Activated T-helper 2 cell treated with anti-CD3 and anti-CD28 coated beads, Interferon-gamma antibody, Interleukin-2, Interleukin-4, amounts not matched to agents 10 μg/mL and 5 μg/mL and 100 μg/mL, durations not matched to agents 14 hours and 24 hours and 36 hours (primary cell): ENCODE data around the gene CREB3L2. TPM values are rescaled to one million over a fixed set of nuclear protein-coding genes. Genes with fewer than 3 reads are reported as not detected.

Experiments used
- DNase-seq: peaks from one replicate; pipeline ENCODE4 v3.0.0; 2021; ENCODE audit warnings: low spot score
- H3K27ac Mint-ChIP-seq: one replicate; pipeline ENCODE4 v1.8.0; 2021; ENCODE audit warnings: mixed read lengths
- H3K27me3 Mint-ChIP-seq: one replicate; pipeline ENCODE4 v1.8.0; 2021; ENCODE audit warnings: low read depth, mixed read lengths
- H3K36me3 Mint-ChIP-seq: one replicate; pipeline ENCODE4 v1.8.0; 2021; ENCODE audit warnings: low read depth, mixed read lengths
- H3K4me1 Mint-ChIP-seq: one replicate; pipeline ENCODE4 v1.8.0; 2021; ENCODE audit warnings: low read depth, mixed read lengths
- H3K4me3 Mint-ChIP-seq: one replicate; pipeline ENCODE4 v1.8.0; 2021; ENCODE audit warnings: low read depth, mild to moderate bottlenecking, moderate library complexity, mixed read lengths
- H3K9me3 Mint-ChIP-seq: one replicate; pipeline ENCODE4 v1.8.0; 2021; ENCODE audit warnings: mixed read lengths
- intact Hi-C: fragments of 100-400 bp; cut with micrococcal nuclease; formaldehyde crosslinking; loops from one replicate; pipeline ENCODE4 v1.15.1; 2023
- total RNA-seq: library from RNA; stranded (reverse); gene quantifications from 2 replicates; pipeline ENCODE4 v1.2.3, GENCODE V29; 2022

Gene CREB3L2
- total RNA-seq, 1 donor from 2014 or later = 58.6 TPM

DNA sequence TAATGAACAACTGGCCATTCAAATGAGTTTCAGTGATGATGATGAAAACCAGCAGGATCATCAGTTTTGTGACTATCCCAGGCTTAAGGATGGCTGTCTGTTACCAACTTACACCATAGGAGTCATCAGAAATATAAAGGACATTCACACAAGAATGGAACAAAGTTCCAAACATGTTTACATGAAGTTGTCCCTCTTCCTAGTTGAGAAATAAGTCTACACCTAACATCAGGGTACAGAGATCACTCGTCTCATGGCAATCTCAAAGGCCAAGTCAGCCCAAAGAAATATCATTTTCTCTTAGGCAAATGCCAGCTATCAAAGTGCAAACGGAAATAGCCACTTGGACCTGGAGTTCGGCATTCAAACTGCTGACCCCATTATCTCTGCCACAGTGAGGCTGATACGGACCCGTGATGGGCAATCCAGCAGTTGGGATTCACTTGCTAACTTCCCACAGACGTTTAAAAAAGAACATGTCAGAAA is 53.0 kb downstream of the CREB3L2 start:
- H3K27ac Mint-ChIP-seq = no peak overlapping the region
- intact Hi-C loops = no loop called here
- H3K4me1 Mint-ChIP-seq = peaks cover 22% of the 10 kb centered on the region
- H3K9me3 Mint-ChIP-seq = no peaks in the 10 kb centered on the region
- no peak overlapping the region for H3K4me3 Mint-ChIP-seq
- no peak for DNase-seq
- H3K36me3 Mint-ChIP-seq = peaks cover 12% of the 10 kb centered on the region
- H3K27me3 Mint-ChIP-seq = no peaks in the 10 kb centered on the region

- no peak for DNase-seq
- Mint-ChIP-seq H3K9me3 (no peaks in the 10 kb centered on the region), H3K27ac (no peak overlapping the region), H3K4me3 (no peak overlapping the region), H3K27me3 (no peaks in the 10 kb centered on the region), H3K4me1 (peaks cover 27% of the 10 kb centered on the region), H3K36me3 (peaks cover 12% of the 10 kb centered on the region)
- intact Hi-C loops = no loop called here
Measured at GRCh38 chr7:137948083-137948844, 53.6 kb downstream of the CREB3L2 start.

DNA sequence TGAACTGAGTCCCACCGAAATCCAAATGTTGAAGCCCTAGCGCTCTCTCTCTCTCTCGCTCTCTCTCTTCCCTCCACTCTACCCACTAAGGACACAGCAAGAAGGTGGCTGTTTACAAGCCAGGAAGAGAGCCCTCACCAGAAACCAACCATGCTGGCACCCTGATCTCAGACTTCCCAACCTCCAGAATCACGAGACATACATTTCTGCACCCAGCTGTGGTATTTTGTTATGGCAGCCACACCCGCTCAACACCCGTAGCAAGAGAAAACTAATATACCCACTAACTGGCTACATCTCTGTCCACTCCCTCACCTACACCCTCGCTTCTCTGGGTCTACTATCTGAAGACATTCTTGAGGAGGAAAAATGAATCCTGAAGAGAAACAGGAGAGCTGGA is 54.8 kb downstream of the CREB3L2 start:
- no peaks in the 10 kb centered on the region for H3K9me3 Mint-ChIP-seq
- no peaks in the 10 kb centered on the region for H3K27me3 Mint-ChIP-seq
- H3K4me3 Mint-ChIP-seq = no peak overlapping the region
- H3K36me3 Mint-ChIP-seq = peaks cover 16% of the 10 kb centered on the region
- intact Hi-C loops = no loop called here
- H3K27ac Mint-ChIP-seq = no peak overlapping the region
- H3K4me1 Mint-ChIP-seq = peaks cover 33% of the 10 kb centered on the region
- DNase-seq = no peak

DNA sequence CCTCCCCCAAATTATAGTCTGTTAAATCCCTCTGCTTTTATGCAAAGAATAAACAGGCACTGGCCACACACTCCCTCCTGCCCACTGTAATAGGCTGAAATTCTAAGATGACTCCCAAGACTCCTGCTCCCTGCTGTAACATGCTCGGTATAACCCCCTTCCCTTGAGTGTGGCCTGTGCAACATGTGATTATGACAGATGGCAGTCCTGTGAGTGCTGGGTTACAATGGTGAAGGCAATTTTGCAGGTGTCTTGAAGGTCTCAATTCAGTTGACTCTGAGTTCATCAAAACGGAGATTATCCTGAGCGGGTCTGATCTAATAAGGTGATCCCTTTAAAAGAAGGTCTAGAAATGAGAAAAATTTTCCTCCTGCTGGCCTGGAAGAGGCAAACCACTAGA is 55.9 kb downstream of the CREB3L2 start:
- H3K4me1 Mint-ChIP-seq = peaks cover 30% of the 10 kb centered on the region
- peaks cover 18% of the 10 kb centered on the region for H3K36me3 Mint-ChIP-seq
- H3K9me3 Mint-ChIP-seq = no peaks in the 10 kb centered on the region
- no peaks in the 10 kb centered on the region for H3K27me3 Mint-ChIP-seq
- no peak for DNase-seq
- no peak overlapping the region for H3K4me3 Mint-ChIP-seq
- H3K27ac Mint-ChIP-seq = no peak overlapping the region
- intact Hi-C loops = no loop called here

DNA sequence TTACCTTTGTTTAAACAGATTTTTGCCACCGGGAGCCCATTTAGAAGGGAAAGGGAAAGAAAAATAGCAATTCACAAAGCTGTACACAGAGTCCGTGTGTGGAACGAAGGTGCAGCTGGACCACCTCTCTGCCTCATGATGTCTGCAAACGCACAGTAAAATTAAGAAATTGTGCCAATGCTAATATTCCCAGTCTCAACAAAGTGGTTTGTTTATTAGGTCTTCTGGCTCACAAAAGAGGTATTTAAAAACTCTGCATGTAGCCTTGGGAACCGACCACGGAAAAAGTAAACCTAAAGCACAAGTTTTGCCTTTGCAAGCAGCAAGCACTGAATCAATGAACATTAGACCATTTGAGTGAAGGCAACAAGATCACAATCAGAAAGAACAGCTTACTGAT is 57.7 kb downstream of the CREB3L2 start:
- Mint-ChIP-seq H3K27ac (no peak overlapping the region), H3K27me3 (no peaks in the 10 kb centered on the region), H3K4me3 (no peak overlapping the region), H3K9me3 (no peaks in the 10 kb centered on the region), H3K4me1 (peaks cover 18% of the 10 kb centered on the region), H3K36me3 (peaks cover 15% of the 10 kb centered on the region)
- DNase-seq = no peak
- intact Hi-C loops = no loop called here

GRCh38 chr7:137943132-137943551 is 58.7 kb downstream of the CREB3L2 start:
- Mint-ChIP-seq H3K27ac (no peak overlapping the region), H3K36me3 (peaks cover 15% of the 10 kb centered on the region), H3K9me3 (no peaks in the 10 kb centered on the region), H3K27me3 (no peaks in the 10 kb centered on the region), H3K4me3 (no peak overlapping the region), H3K4me1 (peaks cover 18% of the 10 kb centered on the region)
- DNase-seq = no peak
- intact Hi-C loops = no loop called here

DNA sequence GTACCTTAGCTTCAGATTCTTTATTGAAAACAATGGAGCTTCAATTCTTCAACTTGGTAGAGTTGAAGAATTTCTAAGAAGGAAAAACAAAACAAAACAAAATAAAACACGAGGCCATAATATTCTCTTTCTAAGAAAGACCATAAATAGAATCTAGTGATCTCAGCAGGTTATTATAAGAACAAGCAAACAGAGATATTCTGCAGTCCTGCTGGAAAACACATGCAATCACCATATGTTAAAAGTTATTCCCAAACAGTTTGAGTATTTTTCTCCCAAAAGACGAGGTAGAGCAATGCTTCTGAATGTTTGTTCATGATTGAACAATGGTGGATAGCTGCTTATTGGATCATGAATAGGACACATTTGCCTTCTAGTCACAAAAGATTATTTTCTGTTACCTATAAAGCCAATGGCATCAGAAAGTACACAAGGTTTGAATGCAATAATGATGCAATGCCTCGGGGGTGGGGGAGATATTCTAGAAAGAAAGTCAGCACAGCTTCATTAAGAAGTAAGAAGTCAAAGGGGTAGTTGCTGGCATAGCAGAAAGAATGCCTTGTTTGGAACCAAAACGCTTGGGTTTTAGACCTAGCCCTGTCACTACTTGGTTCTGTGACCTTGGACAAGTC is 59.3 kb downstream of the CREB3L2 start:
- no peak overlapping the region for H3K27ac Mint-ChIP-seq
- H3K4me1 Mint-ChIP-seq = peaks cover 15% of the 10 kb centered on the region
- H3K36me3 Mint-ChIP-seq = peaks cover 15% of the 10 kb centered on the region
- H3K9me3 Mint-ChIP-seq = no peaks in the 10 kb centered on the region
- no peak overlapping the region for H3K4me3 Mint-ChIP-seq
- intact Hi-C loops = no loop called here
- no peaks in the 10 kb centered on the region for H3K27me3 Mint-ChIP-seq
- DNase-seq = no peak

- Mint-ChIP-seq H3K4me3 (no peak overlapping the region), H3K36me3 (peaks cover 11% of the 10 kb centered on the region), H3K27ac (no peak overlapping the region), H3K4me1 (peaks cover 21% of the 10 kb centered on the region), H3K9me3 (no peaks in the 10 kb centered on the region), H3K27me3 (no peaks in the 10 kb centered on the region)
- intact Hi-C loops = no loop called here
- DNase-seq = no peak
Measured at GRCh38 chr7:137940656-137941518, 61.0 kb downstream of the CREB3L2 start.

DNA sequence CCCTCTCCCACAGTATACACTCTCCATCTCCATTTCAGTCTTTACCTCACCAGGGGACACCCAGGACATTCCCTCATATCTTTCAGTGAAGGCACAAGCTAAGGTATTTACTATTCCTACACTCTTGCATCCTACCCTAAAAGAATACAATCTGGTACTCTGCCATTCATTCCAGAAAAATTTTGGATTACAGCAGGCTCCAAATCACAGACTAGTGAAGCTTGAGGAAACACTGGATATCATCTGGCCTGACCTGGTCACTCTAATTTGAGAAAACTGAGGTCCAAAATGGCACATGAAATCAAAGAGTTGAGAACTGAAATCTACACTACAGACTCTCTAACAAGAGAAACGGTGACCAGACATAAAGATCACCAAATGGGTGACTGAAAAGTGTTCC is 61.7 kb downstream of the CREB3L2 start:
- H3K27ac Mint-ChIP-seq = no peak overlapping the region

DNA sequence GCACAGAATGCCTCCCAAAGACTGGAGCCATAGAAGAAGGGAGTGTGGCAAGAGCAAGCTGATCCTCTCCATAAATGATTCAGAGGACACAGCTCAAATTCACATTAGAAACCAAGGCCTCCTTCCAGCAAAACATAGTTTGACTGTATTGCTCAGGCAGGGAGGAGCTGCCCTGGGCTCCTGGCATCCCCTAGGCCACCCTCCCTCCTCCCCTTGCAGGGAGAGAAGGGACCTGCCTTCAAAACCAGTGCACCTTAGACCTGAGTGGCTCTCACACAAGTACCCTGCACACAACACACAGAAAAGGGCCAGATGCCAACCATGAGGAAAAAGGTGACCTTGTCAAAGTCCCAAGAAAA is 64.7 kb downstream of the CREB3L2 start:
- intact Hi-C loops = loop anchor here (2.0 to 5.0 kb wide), 2 partner anchors 14 to 55 kb away; no protein-coding TSS in a partner anchor
- H3K4me3 Mint-ChIP-seq = no peak overlapping the region
- H3K36me3 Mint-ChIP-seq = peaks cover 14% of the 10 kb centered on the region
- H3K27ac Mint-ChIP-seq = no peak overlapping the region
- no peak for DNase-seq
- H3K9me3 Mint-ChIP-seq = no peaks in the 10 kb centered on the region
- H3K4me1 Mint-ChIP-seq = peaks cover 36% of the 10 kb centered on the region
- H3K27me3 Mint-ChIP-seq = no peaks in the 10 kb centered on the region

More for the DNA sequence above, 61.7 kb downstream of the CREB3L2 start:
- Mint-ChIP-seq H3K4me1 (peaks cover 27% of the 10 kb centered on the region), H3K4me3 (no peak overlapping the region), H3K9me3 (no peaks in the 10 kb centered on the region), H3K36me3 (peaks cover 10% of the 10 kb centered on the region), H3K27me3 (no peaks in the 10 kb centered on the region)
- intact Hi-C loops = no loop called here
- DNase-seq = no peak

GRCh38 chr7:137936509-137937201 is 65.2 kb downstream of the CREB3L2 start:
- intact Hi-C loops = loop anchor here (2.0 to 5.0 kb wide), 2 partner anchors 14 to 56 kb away; no protein-coding TSS in a partner anchor
- Mint-ChIP-seq H3K27me3 (no peaks in the 10 kb centered on the region), H3K4me3 (no peak overlapping the region), H3K27ac (no peak overlapping the region), H3K36me3 (peaks cover 11% of the 10 kb centered on the region), H3K9me3 (no peaks in the 10 kb centered on the region), H3K4me1 (peaks cover 35% of the 10 kb centered on the region)
- DNase-seq = no peak

GRCh38 chr7:137935884-137936508 is 65.9 kb downstream of the CREB3L2 start:
- no peaks in the 10 kb centered on the region for H3K27me3 Mint-ChIP-seq
- H3K36me3 Mint-ChIP-seq = peaks cover 11% of the 10 kb centered on the region
- peaks cover 35% of the 10 kb centered on the region for H3K4me1 Mint-ChIP-seq
- intact Hi-C loops = loop anchor here (1.0 to 5.0 kb wide), 3 partner anchors 13 to 66 kb away; partner anchors contain the start of gene CREB3L2
- DNase-seq = no peak
- H3K27ac Mint-ChIP-seq = peak overlapping the region; percentile 71
- H3K9me3 Mint-ChIP-seq = no peaks in the 10 kb centered on the region
- peak overlapping the region; percentile 38 for H3K4me3 Mint-ChIP-seq
